ENCODE measurements around the gene FAM13B.
"Not testable (repeated sequence)": the region's sequence is repeated elsewhere in the genome, so short reads cannot be mapped to it uniquely, and the experiment has no call there.

GRCh38 chr5:137970384-137970783 lies 62.5 kb downstream of the FAM13B start:
- TF ChIP-seq, protein P1, sequence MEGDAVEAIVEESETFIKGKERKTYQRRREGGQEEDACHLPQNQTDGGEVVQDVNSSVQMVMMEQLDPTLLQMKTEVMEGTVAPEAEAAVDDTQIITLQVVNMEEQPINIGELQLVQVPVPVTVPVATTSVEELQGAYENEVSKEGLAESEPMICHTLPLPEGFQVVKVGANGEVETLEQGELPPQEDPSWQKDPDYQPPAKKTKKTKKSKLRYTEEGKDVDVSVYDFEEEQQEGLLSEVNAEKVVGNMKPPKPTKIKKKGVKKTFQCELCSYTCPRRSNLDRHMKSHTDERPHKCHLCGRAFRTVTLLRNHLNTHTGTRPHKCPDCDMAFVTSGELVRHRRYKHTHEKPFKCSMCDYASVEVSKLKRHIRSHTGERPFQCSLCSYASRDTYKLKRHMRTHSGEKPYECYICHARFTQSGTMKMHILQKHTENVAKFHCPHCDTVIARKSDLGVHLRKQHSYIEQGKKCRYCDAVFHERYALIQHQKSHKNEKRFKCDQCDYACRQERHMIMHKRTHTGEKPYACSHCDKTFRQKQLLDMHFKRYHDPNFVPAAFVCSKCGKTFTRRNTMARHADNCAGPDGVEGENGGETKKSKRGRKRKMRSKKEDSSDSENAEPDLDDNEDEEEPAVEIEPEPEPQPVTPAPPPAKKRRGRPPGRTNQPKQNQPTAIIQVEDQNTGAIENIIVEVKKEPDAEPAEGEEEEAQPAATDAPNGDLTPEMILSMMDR (IDR thresholded peaks at IDR 0.05): not testable (repeated sequence)
- not testable (repeated sequence) for TF ChIP-seq POLR2A, EP300 (IDR thresholded peaks at IDR 0.05)

Measured in sigmoid colon (tissue), 4 donors.